Chondrocyte (in vitro differentiated cells): ENCODE results near the gene ALDH3A1. TPM values are rescaled to one million over a fixed set of nuclear protein-coding genes. Genes with fewer than 3 reads are reported as not detected.

Experiments used
- DNase-seq: peaks from one replicate; pipeline ENCODE4 v3.0.0; 2021; ENCODE audit warnings: mixed read lengths, low spot score
- H3K27ac Mint-ChIP-seq: one replicate; pipeline ENCODE4 v1.8.0; 2021; ENCODE audit warnings: mild to moderate bottlenecking, moderate library complexity, mixed read lengths; ENCODE audit not compliant: unreplicated experiment
- H3K27me3 Mint-ChIP-seq: 2 replicates; pipeline ENCODE4 v1.8.0; 2021; ENCODE audit warnings: low read depth, mixed read lengths
- H3K36me3 Mint-ChIP-seq: 2 replicates; pipeline ENCODE4 v1.8.0; 2021; ENCODE audit warnings: low read depth, mixed read lengths
- H3K4me1 Mint-ChIP-seq: 2 replicates; pipeline ENCODE4 v1.8.0; 2021; ENCODE audit warnings: low read depth, mild to moderate bottlenecking, mixed read lengths
- H3K4me3 Mint-ChIP-seq: one replicate; pipeline ENCODE4 v1.8.0; 2021; ENCODE audit warnings: mild to moderate bottlenecking, moderate library complexity, mixed read lengths; ENCODE audit not compliant: unreplicated experiment
- H3K9me3 Mint-ChIP-seq: 2 replicates; pipeline ENCODE4 v1.8.0; 2021; ENCODE audit warnings: low read depth, mixed read lengths
- CTCF ChIP-seq: fragments of 200-600 bp; sonication (generic); IDR thresholded peaks from 2 replicates; pipeline ENCODE4 v1.5.0; 2021; ENCODE audit warnings: antibody characterized with exemption, mild to moderate bottlenecking, moderate library complexity
- total RNA-seq: library from RNA; stranded (reverse); gene quantifications from 3 replicates; pipeline ENCODE4 v1.2.1, GENCODE V29; 2021

ALDH3A1 gene
- total RNA-seq, 1 donor from 2014 or later = not detected

DNA sequence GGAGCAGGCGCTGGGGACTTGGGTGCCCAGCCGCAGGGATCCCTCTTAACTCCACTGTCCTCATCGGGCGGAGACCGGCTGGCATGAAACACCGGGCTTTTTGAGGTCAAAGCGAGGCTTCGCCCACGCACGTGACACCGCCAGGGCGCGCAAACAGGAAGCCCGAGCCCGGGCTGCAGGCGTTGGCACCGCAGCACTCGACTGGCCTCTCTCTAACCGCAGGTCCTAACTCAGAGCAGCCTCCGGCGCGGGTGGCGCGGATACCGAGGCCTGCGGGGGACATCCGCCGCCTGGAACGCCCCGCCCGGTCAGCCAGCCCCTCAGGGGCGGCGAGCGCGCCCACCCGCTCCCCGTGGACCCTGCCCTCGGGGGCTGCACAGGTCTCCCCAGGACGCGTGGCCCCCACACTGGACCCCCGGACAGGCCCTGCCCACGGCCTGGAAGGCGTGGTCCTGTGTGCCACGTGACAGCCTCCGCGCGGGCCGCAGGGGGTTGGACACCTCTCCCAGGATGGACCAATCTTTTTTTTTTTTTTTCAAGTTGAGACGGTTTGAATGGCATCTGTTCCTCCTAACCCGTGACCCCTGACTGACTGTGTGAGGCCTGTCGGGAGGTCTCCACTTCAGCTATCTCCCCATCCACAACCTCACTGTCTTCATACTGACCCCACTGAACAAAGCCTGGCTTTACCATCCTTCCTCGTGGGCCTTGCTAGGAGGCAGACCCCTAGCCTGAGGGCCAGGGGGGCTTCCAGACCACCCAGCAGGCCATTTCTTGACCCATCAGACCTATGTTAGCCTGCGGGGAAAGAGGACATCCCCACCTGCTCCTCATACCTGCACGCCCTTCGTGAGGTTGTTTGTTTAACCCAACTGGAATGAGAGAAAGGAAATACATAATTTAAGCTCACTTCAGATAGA lies 23.3 kb downstream of the ALDH3A1 start:
- DNase-seq = peak; percentile 94
- H3K27me3 Mint-ChIP-seq = peaks cover 3% of the 10 kb centered on the region

GRCh38 chr17:19723964-19724363 lies 24.1 kb downstream of the ALDH3A1 start:
- no peaks in the 10 kb centered on the region for H3K9me3 Mint-ChIP-seq

More for the DNA sequence above, 23.3 kb downstream of the ALDH3A1 start:
- Mint-ChIP-seq H3K36me3 (no peaks in the 10 kb centered on the region), H3K27ac (no peak overlapping the region), H3K4me1 (peaks cover 25% of the 10 kb centered on the region), H3K9me3 (no peaks in the 10 kb centered on the region), H3K4me3 (no peak overlapping the region)
- TF ChIP-seq CTCF = no peak

DNA sequence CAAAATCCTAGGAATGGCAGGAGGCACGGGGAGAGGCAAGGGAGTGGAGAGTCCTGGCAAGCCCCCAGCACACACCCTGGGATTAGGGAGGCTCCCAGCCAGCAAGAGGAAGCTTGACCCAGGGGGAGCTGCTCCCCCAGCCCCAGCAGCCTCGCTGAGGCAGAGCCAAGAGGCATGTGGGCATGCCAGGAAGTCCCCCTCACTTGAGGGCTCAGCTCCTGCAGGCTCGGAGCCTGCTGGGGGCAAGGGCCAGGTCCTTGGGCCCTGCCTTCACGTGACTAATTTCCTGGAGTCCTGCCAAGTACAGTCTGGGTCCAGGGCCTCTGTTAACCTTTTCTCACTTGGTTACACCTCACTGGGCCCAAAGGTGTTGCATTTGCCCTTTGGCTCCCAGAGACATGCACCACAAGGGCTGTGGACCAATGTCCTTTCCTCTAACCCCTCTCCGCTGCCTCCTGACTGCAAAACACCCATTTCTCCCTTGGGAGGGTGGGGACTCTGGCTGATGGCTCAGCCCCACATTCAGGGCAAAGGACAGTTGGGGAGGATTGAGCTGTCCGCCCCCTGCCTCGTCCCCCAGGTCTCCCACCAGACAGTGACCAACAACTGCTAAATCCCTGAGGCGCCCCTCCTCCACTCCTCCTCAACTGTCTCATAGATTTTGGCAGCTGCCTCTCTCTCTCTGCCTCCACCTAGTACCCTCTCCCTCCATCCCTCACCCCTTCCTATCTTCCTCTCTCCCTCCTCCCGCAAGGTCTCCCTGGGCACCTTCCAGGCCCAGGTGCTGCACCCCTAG lies 27.3 kb downstream of the ALDH3A1 start:
- Mint-ChIP-seq H3K9me3 (no peaks in the 10 kb centered on the region), H3K4me3 (no peak overlapping the region), H3K36me3 (no peaks in the 10 kb centered on the region), H3K4me1 (peaks cover 8% of the 10 kb centered on the region), H3K27me3 (peaks cover 7% of the 10 kb centered on the region), H3K27ac (no peak overlapping the region)
- DNase-seq = peak; percentile 55
- TF ChIP-seq CTCF = no peak

More at GRCh38 chr17:19723964-19724363, 24.1 kb downstream of the ALDH3A1 start:
- no peaks in the 10 kb centered on the region for H3K36me3 Mint-ChIP-seq
- H3K27ac Mint-ChIP-seq = no peak overlapping the region
- peaks cover 7% of the 10 kb centered on the region for H3K27me3 Mint-ChIP-seq
- no peak for TF ChIP-seq CTCF
- peaks cover 25% of the 10 kb centered on the region for H3K4me1 Mint-ChIP-seq
- H3K4me3 Mint-ChIP-seq = no peak overlapping the region
- no peak for DNase-seq

DNA sequence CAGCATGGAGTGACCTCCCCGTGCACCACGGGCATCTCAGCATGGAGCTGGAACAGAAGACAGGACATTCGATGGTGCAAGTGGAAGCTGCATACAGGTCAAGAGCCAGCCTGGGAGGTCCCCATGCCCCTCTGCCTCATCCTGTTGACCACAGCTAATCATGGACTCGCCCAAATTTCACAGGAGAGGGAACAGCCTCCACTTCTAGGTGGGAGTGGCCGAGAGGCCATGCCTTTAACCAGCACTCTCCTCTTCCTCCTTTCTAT lies 28.0 kb downstream of the ALDH3A1 start:
- no peak for DNase-seq
- Mint-ChIP-seq H3K27me3 (peaks cover 7% of the 10 kb centered on the region), H3K27ac (no peak overlapping the region), H3K4me3 (no peak overlapping the region), H3K4me1 (peaks cover 5% of the 10 kb centered on the region), H3K36me3 (no peaks in the 10 kb centered on the region), H3K9me3 (no peaks in the 10 kb centered on the region)
- TF ChIP-seq CTCF = no peak
